IMR-90 (cell line): ENCODE data around the gene PITRM1.

Experiments
- BHLHE40 ChIP-seq: fragments of 150-350 bp; IDR thresholded peaks from 2 replicates; pipeline ENCODE4 v1.6.1; 2016; ENCODE audit warnings: mild to moderate bottlenecking, low read depth, low read length
- CEBPB ChIP-seq: IDR thresholded peaks from 2 replicates; pipeline ENCODE4 v1.6.1; 2012; ENCODE audit warnings: low read depth, low read length, improper control_type of control experiment
- MAFK ChIP-seq: IDR thresholded peaks from 2 replicates; pipeline ENCODE4 v1.6.1; 2012; ENCODE audit warnings: low read depth, low read length, improper control_type of control experiment
- POLR2A ChIP-seq: IDR thresholded peaks from 2 replicates; pipeline ENCODE4 v1.6.1; 2012; ENCODE audit warnings: mild to moderate bottlenecking, low read depth, low read length
- RAD21 ChIP-seq: IDR thresholded peaks from 2 replicates; pipeline ENCODE4 v1.6.1; 2012; ENCODE audit warnings: low read length, improper control_type of control experiment
- SMC3 ChIP-seq: fragments of 150-350 bp; IDR thresholded peaks from 2 replicates; pipeline ENCODE4 v1.6.1; 2016; ENCODE audit warnings: low read depth, mild to moderate bottlenecking, antibody characterized with exemption, low read length, moderate library complexity
- TF ChIP-seq, protein P1 (sequence below): conservative IDR thresholded peaks from 2 replicates; pipeline ENCODE4 v1.5.1; 2012; ENCODE audit warnings: mild to moderate bottlenecking, low read depth, low read length, improper control_type of control experiment

DNA sequence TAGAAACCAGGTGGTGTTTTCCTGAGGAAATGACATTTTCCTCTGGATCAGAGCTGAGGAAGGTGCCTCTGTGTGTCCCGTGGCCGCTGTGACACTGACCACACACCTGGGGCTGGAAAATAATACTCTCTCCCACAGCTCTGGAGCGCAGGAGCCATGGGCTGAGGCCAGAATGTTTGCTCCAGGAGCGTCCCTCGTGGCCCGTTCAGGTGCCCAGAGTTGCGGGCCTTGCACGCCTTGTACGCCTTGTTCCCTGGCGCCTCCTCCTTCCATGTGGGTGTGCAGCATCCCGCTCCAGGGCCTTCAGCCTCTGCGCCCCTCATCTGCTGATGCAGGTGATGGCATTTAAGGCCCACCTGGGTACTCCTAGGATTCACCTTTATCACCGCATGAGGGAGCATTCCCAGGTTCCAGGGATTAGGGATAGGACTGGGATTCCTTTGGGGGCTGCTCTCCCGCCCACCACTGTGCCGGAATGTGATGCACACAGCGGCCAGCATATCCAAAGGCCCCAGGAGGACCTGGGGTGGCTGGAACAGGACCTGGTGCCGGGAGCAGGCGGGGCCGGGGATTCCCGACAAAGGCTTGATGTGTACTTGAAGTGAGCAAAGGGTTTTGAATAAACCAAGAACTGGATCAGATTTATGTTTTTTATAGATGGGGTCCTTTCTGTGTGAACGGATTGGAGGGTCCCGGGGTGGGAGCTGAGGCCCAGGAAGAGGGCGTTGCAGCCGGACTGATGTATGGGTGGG, 44.0 kb downstream of the PITRM1 start:
- TF ChIP-seq, protein P1, sequence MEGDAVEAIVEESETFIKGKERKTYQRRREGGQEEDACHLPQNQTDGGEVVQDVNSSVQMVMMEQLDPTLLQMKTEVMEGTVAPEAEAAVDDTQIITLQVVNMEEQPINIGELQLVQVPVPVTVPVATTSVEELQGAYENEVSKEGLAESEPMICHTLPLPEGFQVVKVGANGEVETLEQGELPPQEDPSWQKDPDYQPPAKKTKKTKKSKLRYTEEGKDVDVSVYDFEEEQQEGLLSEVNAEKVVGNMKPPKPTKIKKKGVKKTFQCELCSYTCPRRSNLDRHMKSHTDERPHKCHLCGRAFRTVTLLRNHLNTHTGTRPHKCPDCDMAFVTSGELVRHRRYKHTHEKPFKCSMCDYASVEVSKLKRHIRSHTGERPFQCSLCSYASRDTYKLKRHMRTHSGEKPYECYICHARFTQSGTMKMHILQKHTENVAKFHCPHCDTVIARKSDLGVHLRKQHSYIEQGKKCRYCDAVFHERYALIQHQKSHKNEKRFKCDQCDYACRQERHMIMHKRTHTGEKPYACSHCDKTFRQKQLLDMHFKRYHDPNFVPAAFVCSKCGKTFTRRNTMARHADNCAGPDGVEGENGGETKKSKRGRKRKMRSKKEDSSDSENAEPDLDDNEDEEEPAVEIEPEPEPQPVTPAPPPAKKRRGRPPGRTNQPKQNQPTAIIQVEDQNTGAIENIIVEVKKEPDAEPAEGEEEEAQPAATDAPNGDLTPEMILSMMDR: no peak
- no peak for TF ChIP-seq RAD21
- no peak for TF ChIP-seq CEBPB
- TF ChIP-seq POLR2A: no peak
- TF ChIP-seq MAFK: no peak
- TF ChIP-seq SMC3: no peak
- TF ChIP-seq BHLHE40: no peak
